ENCODE results near the gene SCUBE1. TPM values are rescaled to one million over a fixed set of nuclear protein-coding genes. Genes with fewer than 3 reads are reported as not detected.

SCUBE1 gene
- total RNA-seq, 3 donors from 2014 or later = 0.48 to 0.98 (median 0.88) TPM

DNA sequence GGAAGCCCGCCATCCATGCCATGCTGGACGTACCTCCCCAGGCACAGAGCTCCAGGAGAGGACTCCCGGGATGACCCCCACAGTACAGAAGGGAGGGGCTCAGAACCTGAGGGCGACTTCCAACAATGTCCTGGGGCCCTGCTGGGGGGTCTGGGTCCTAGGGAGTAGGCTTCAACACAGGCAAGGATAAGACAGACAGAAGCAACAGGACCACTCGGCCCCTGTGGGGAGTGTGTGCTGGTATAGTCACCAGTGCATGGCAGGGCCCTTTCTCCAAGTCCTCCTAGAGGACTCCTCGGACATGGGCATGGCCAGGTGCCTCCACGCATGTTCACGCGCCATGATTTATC lies 173.1 kb downstream of the SCUBE1 start:
- H3K4me3 ChIP-seq = no peak overlapping the region
- TF ChIP-seq POLR2AphosphoS5 (IDR thresholded peaks at IDR 0.05) = no peak
- no peak for TF ChIP-seq POLR2A (IDR thresholded peaks at IDR 0.05)
- TF ChIP-seq, protein P1, sequence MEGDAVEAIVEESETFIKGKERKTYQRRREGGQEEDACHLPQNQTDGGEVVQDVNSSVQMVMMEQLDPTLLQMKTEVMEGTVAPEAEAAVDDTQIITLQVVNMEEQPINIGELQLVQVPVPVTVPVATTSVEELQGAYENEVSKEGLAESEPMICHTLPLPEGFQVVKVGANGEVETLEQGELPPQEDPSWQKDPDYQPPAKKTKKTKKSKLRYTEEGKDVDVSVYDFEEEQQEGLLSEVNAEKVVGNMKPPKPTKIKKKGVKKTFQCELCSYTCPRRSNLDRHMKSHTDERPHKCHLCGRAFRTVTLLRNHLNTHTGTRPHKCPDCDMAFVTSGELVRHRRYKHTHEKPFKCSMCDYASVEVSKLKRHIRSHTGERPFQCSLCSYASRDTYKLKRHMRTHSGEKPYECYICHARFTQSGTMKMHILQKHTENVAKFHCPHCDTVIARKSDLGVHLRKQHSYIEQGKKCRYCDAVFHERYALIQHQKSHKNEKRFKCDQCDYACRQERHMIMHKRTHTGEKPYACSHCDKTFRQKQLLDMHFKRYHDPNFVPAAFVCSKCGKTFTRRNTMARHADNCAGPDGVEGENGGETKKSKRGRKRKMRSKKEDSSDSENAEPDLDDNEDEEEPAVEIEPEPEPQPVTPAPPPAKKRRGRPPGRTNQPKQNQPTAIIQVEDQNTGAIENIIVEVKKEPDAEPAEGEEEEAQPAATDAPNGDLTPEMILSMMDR (IDR thresholded peaks at IDR 0.05) = no peak
- H3K4me1 ChIP-seq = no peaks in the 10 kb centered on the region
- H3K36me3 ChIP-seq = no peaks in the 10 kb centered on the region
- no peak overlapping the region for H3K27ac ChIP-seq
- no peak for DNase-seq (ENCODE audit: low spot score in 2 of 2)
- no peaks in the 10 kb centered on the region for H3K9me3 ChIP-seq
- H3K27me3 ChIP-seq = no peaks in the 10 kb centered on the region
- intact Hi-C loops (cut with DNase I; ENCODE audit: low total_unique reads) = no loop called here

DNA sequence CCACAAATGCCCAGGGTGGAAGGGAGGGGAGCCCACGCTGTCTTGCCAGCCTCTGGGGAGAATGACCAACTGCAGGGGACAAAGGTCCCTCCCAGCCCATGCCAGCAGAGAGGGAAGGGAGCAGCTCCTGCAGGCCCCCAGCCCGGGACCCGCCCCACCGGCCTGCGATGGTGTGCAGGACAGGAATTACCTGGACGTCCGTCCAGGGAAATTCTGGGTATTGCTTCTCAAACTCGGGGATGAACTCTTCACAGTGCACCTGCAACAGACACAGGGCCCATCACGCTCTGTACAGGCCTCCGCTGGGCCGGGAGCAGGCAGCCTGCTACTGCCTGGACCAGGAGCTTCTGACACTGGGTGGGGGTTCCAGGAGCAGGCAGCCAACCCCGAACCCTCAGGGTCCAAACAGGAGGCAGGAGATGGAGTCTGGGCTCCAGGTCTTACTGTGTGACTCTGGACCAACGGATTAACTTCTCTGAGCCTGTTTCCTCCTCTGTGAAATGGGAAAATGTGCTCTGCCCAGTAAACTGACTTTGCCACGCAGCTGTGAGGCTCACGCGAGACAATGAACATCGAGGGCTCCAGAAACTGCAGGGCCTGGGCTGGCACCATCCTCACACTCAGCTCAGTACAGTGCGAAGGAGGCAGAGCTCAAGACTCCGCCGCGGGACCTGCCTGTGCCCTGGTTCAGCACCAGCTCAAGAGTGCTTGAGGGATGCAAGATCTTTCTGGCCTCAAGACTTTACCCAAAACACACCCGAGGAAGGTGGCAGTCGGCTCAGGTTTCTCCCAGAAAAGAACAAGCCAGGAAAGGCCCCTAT lies 173.7 kb downstream of the SCUBE1 start:
- no peak for DNase-seq (ENCODE audit: low spot score in 2 of 2)
- TF ChIP-seq, protein P1 (IDR thresholded peaks at IDR 0.05) = no peak
- TF ChIP-seq POLR2A (IDR thresholded peaks at IDR 0.05) = no peak
- TF ChIP-seq POLR2AphosphoS5 (IDR thresholded peaks at IDR 0.05) = no peak
- Histone ChIP-seq H3K9me3 (no peaks in the 10 kb centered on the region), H3K36me3 (no peaks in the 10 kb centered on the region), H3K4me3 (no peak overlapping the region), H3K27me3 (no peaks in the 10 kb centered on the region), H3K27ac (no peak overlapping the region), H3K4me1 (no peaks in the 10 kb centered on the region)
- intact Hi-C loops (cut with DNase I; ENCODE audit: low total_unique reads) = loop anchor here (5.0 kb wide), 1 partner anchor 1692 kb away; no protein-coding TSS in a partner anchor

DNA sequence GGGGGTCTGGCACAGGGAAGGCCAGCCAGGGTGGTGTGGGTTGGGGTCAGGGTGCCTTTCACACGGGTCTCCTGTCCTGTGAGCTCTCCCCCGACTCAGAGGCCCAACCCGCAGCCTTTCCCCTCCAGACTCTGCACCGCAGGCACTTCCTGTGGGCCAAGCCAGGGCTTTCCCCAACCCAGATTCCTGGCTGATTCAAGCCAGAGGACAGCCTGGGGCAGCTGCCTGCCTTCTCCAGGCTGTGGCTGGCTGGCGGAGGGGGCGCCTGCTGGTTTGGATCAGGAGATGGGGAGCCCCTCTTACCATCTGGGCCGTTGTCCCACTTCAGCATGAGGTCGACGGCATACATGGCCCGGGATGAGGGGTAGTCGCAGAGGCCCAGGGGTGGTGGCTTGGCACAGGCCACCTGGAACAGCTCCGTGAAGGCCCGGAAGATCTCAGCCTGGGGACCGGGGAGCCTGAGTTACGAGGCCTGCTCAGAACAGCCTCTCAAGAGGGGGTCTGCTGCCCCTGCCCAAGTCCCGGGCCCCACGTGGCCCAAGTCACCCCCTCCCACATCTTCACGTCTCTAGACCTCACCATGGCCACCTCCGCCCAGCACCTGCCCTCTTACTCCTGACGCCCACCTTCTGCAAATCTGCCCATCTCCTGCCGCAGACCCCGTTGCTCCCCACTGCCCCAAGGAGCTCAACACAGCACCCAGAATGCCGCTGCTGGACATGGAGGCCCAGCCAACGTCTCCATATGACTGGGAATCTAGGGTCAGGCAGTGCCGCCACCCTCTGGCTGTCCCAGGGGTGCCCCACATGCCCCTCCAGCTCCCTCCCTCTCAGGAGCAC lies 174.5 kb downstream of the SCUBE1 start:
- Histone ChIP-seq H3K4me1 (peaks cover 0 to 5% of the 10 kb centered on the region in 2 donors), H3K9me3 (no peaks in the 10 kb centered on the region), H3K27me3 (no peaks in the 10 kb centered on the region), H3K36me3 (no peaks in the 10 kb centered on the region), H3K4me3 (no peak overlapping the region), H3K27ac (no peak overlapping the region)
- no peak for DNase-seq (ENCODE audit: low spot score in 2 of 2)
- intact Hi-C loops (cut with DNase I; ENCODE audit: low total_unique reads) = loop anchor here (5.0 kb wide), 1 partner anchor 1691 kb away; no protein-coding TSS in a partner anchor
- TF ChIP-seq POLR2AphosphoS5 (IDR thresholded peaks at IDR 0.05) (no peak), POLR2A (IDR thresholded peaks at IDR 0.05) (no peak)
- TF ChIP-seq, protein P1 (IDR thresholded peaks at IDR 0.05) = no peak

DNA sequence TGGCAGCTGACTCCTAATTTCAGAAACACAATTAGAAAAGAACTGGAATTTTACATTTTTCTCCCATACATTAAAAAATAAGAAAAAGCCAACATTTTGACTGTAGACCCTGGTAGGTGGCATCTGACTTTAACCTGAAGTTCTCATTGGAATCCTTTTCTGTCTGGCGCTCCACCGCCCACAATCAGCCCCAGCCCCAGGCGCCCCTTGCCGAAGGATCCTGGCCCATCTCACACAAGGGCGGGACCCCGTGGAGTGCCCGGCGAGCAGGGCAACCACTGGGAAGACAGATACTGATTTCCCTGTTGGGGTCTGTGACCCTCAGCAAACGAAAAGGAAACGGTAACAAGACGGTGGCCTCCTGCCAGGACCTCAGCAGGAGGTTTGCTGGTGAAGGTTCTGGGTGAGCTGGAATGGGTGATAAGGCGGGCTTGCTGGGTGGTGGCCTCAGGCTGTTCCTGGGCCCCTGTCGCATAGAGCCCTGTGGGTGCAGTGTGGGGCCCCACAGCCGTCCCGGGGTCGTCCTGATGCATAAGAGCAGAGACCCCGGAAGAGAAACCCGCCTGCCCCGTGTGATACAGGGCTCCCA lies 176.1 kb downstream of the SCUBE1 start:
- intact Hi-C loops (cut with DNase I; ENCODE audit: low total_unique reads) = loop anchor here (5.0 kb wide), 1 partner anchor 1690 kb away; no protein-coding TSS in a partner anchor
- Histone ChIP-seq H3K27me3 (no peaks in the 10 kb centered on the region), H3K4me1 (peaks cover 0 to 9% of the 10 kb centered on the region in 2 donors), H3K4me3 (no peak overlapping the region), H3K9me3 (no peaks in the 10 kb centered on the region), H3K36me3 (no peaks in the 10 kb centered on the region), H3K27ac (no peak overlapping the region)
- no peak for DNase-seq (ENCODE audit: low spot score in 2 of 2)
- TF ChIP-seq POLR2A (IDR thresholded peaks at IDR 0.05) (no peak), POLR2AphosphoS5 (IDR thresholded peaks at IDR 0.05) (no peak)

DNA sequence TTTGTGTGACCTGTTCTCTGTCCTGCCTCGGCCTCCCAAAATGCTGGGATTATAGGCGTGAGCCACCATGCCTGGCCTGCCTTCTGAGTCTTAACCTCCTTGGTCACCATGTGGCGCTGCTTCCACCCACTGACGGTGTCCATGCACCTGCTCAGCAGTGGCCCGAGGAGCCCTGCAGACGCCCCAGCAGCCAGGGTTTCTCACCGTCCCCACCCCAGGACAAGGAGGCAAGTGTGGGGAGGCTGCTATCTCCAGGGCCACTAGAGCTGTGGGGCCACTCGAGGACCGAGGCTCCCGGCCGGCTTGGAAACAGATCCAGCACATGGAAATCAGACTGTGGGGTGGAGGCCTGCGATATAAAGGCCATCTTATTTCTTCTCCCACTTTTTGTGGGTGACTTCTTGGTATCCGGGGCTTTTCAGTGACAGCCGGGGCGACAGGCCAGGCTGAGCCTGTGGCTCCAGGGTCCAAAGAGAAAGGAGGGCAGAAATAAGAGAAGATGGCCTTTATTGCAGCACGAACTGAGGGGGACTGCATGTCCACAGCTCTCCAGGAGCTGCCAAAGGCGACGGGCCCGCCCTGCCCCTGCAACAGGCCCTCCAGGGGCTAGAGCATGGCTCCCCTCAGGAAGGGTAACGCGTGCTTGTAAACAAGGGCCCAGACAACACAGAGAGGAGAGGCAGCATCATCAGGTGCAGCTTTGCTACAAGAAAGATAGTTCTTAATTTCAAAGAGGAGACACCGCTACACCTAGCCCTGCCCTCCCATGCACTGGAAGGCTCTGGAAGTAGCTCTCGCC lies 176.8 kb downstream of the SCUBE1 start:
- intact Hi-C loops (cut with DNase I; ENCODE audit: low total_unique reads) = loop anchor here (5.0 kb wide), 1 partner anchor 1689 kb away; no protein-coding TSS in a partner anchor
- no peaks in the 10 kb centered on the region for H3K36me3 ChIP-seq
- TF ChIP-seq POLR2A (IDR thresholded peaks at IDR 0.05) = no peak
- TF ChIP-seq, protein P1 (IDR thresholded peaks at IDR 0.05) = no peak
- TF ChIP-seq POLR2AphosphoS5 (IDR thresholded peaks at IDR 0.05) = no peak
- no peak overlapping the region for H3K4me3 ChIP-seq
- no peak for DNase-seq (ENCODE audit: low spot score in 2 of 2)
- no peaks in the 10 kb centered on the region for H3K9me3 ChIP-seq
- H3K27ac ChIP-seq = no peak overlapping the region
- H3K27me3 ChIP-seq = no peaks in the 10 kb centered on the region
- peaks cover 0 to 9% of the 10 kb centered on the region in 2 donors for H3K4me1 ChIP-seq
